HepG2 (cell line): ENCODE data around the gene ADAMTSL3. TPM values are rescaled to one million over a fixed set of nuclear protein-coding genes. Genes with fewer than 3 reads are reported as not detected.
A peak's percentile ranks its signal among the peaks of the same experiment; 100 is the strongest.

Experiments
- ATAC-seq: fragments of 200-7000 bp; cut with Tn5 transposase; 3 replicates; pipeline ENCODE4 v1.9.1; 2020; ENCODE audit warnings: mild to moderate bottlenecking, moderate library complexity
- BruUV-seq: library from RNA; stranded (reverse); fragments of 400-500 nt; replicated peaks from 2 replicates; lab custom pipeline; 2021; lab: Mats Ljungman, UMichigan
- CTCF ChIA-PET: fragments of 300-600 bp; formaldehyde crosslinking; extraction: SDS; loops from one replicate; lab custom pipeline; 2021; ENCODE audit warnings: low total read pairs, inconsistent platforms, low intra/inter-chr PET ratio; lab: Yijun Ruan, JAX
- POLR2A ChIA-PET: fragments of 350-600 bp; sonication (Branson Sonifier 250); formaldehyde crosslinking; loops from one replicate; lab custom pipeline; 2020; ENCODE audit warnings: antibody characterized with exemption, inconsistent platforms; lab: Yijun Ruan, JAX
- DNase-seq: peaks from one replicate; pipeline ENCODE4 v3.0.0-alpha.2; 2015; ENCODE audit warnings: low spot score
- FAIRE-seq: peaks from 3 replicates; lab custom pipeline; 2011; peaks lifted over from hg19 to GRCh38; lab: Jason Lieb, UNC
- H2AFZ ChIP-seq: one replicate; pipeline ENCODE4 v1.6.1; 2011; ENCODE audit warnings: low read length, inconsistent platforms
- H3K27ac ChIP-seq: fragments of 300-600 bp; 3 replicates; pipeline ENCODE4 v1.8.0; 2011; ENCODE audit warnings: mixed run types, mild to moderate bottlenecking, mixed read lengths, low read length, inconsistent platforms; ENCODE audit not compliant: insufficient read depth; ENCODE audit errors: extremely low read length
- H3K27me3 ChIP-seq, 2 experiments: fragments of 200-600 bp in 1 of 2; 2 replicates in 1 of 2; 3 replicates in 1 of 2; pipeline versions ENCODE4 v1.6.0 to v1.8.0; 2011; ENCODE audit warnings: low read length in 2 of 2, mild to moderate bottlenecking in 2 of 2, moderate library complexity in 2 of 2, inconsistent platforms in 1 of 2; ENCODE audit not compliant: insufficient read depth in 2 of 2, control insufficient read depth in 1 of 2
- H3K36me3 ChIP-seq, 2 experiments: fragments of 200-600 bp in 1 of 2; replicated peaks in 1 of 2; 2 replicates in 1 of 2; 3 replicates in 1 of 2; pipeline versions ENCODE4 v1.5.1 to v1.8.0; 2011; ENCODE audit warnings: low read length in 2 of 2, inconsistent platforms in 1 of 2; ENCODE audit not compliant: insufficient read depth in 2 of 2, control insufficient read depth in 1 of 2
- H3K4me1 ChIP-seq: 2 replicates; pipeline ENCODE4 v1.5.1; 2012; ENCODE audit warnings: low read length, inconsistent platforms; ENCODE audit not compliant: insufficient read depth
- H3K4me2 ChIP-seq: 2 replicates; pipeline ENCODE4 v1.6.0; 2011; ENCODE audit warnings: low read depth, low read length, inconsistent platforms
- H3K4me3 ChIP-seq, 3 experiments: fragments of 200-600 bp in 1 of 3; sonication (generic), shearing (Covaris generic) in 1 of 3; replicated peaks in 1 of 3; 2 replicates each; pipeline ENCODE4 v1.5.1; 2011 to 2016; ENCODE audit warnings: low read length in 3 of 3, inconsistent platforms in 2 of 3, low read depth in 2 of 3, mild to moderate bottlenecking in 2 of 3, control low read depth in 1 of 3, mixed read lengths in 1 of 3; ENCODE audit not compliant: insufficient read depth in 1 of 3
- H3K79me2 ChIP-seq: one replicate; pipeline ENCODE4 v1.6.1; 2011; ENCODE audit warnings: low read length, inconsistent platforms; ENCODE audit not compliant: insufficient read depth
- H3K9ac ChIP-seq: 2 replicates; pipeline ENCODE4 v1.6.0; 2011; ENCODE audit warnings: mild to moderate bottlenecking, low read depth, low read length, inconsistent platforms; ENCODE audit not compliant: insufficient read depth
- H3K9me3 ChIP-seq: 2 replicates; pipeline ENCODE4 v1.5.1; 2012; ENCODE audit warnings: mild to moderate bottlenecking, low read length
- H4K20me1 ChIP-seq: 2 replicates; pipeline ENCODE4 v1.6.0; 2011; ENCODE audit warnings: inconsistent platforms, mild to moderate bottlenecking, low read length, moderate library complexity; ENCODE audit not compliant: insufficient read depth
- ARNTL ChIP-seq: sonication (generic); formaldehyde crosslinking; IDR thresholded peaks from 2 replicates; pipeline ENCODE4 v1.4.0; 2020; ENCODE audit warnings: mild to moderate bottlenecking, missing genetic modification reagents
- HNF4G ChIP-seq, 2 experiments: sonication (generic) in 1 of 2; formaldehyde crosslinking in 1 of 2; IDR thresholded peaks; 2 replicates each; pipeline versions ENCODE4 v1.4.0 to v1.6.1; 2011 to 2020; ENCODE audit warnings: borderline replicate concordance in 2 of 2, low read depth in 2 of 2, mild to moderate bottlenecking in 2 of 2, low read length in 1 of 2, missing genetic modification reagents in 1 of 2, moderate library complexity in 1 of 2
- HOXD1 ChIP-seq: sonication (generic); formaldehyde crosslinking; IDR thresholded peaks from 2 replicates; pipeline ENCODE4 v1.5.0; 2020; ENCODE audit warnings: missing genetic modification reagents
- KDM6A ChIP-seq: IDR thresholded peaks from 2 replicates; pipeline ENCODE4 v1.6.1; 2016; ENCODE audit warnings: low read depth
- SALL1 ChIP-seq: sonication (generic); formaldehyde crosslinking; IDR thresholded peaks from 2 replicates; pipeline ENCODE4 v1.8.0; 2022; ENCODE audit warnings: mild to moderate bottlenecking, missing genetic modification reagents
- ZBTB1 ChIP-seq: sonication (generic); formaldehyde crosslinking; IDR thresholded peaks from 2 replicates; pipeline ENCODE4 v1.4.0; 2020; ENCODE audit warnings: missing genetic modification reagents, borderline replicate concordance
- ZFX ChIP-seq: sonication (generic); formaldehyde crosslinking; IDR thresholded peaks from 2 replicates; pipeline ENCODE4 v1.4.0; 2020; ENCODE audit warnings: mild to moderate bottlenecking, low read depth, missing genetic modification reagents, moderate library complexity
- WGBS: methylation state at CpG from one replicate; pipeline ENCODE4 v1.1.6; 2017; ENCODE audit warnings: low lambda C conversion rate; 5-methylcytosine and 5-hydroxymethylcytosine counted together
- in situ Hi-C: cut with HindIII; loops from 2 replicates; pipeline ENCODE4 v1.10.0; 2017; ENCODE audit warnings: low pct_unique_long_range_greater_than_20kb; ENCODE audit not compliant: extremely low pct_ligation_motif_present
- intact Hi-C: fragments of 100-400 bp; cut with micrococcal nuclease; formaldehyde crosslinking; loops from one replicate; pipeline ENCODE4 v1.10.0; 2022; ENCODE audit not compliant: unreplicated experiment
- polyA plus RNA-seq, 8 experiments: library from polyadenylated mRNA; depleted of rRNA in 3 of 8; stranded (reverse) in 7 of 8; unstranded in 1 of 8; fragments of >200 nt; fragmentation: Illumina TruSeq in 4 of 8; extraction: Trizol in 4 of 8; gene quantifications; 2 replicates each; pipeline versions ENCODE4 v1.2.1 to v1.2.3, GENCODE V29; 2011 to 2016; ENCODE audit warnings: low read depth in 4 of 8, missing spikeins in 1 of 8, mixed read lengths in 1 of 8; ENCODE audit not compliant: insufficient read depth in 1 of 8
- total RNA-seq, 5 experiments: library from RNA; depleted of rRNA; stranded (reverse); fragments of >200 nt; fragmentation: Illumina TruSeq; extraction: Trizol; gene quantifications; 2 replicates each; pipeline ENCODE4 v1.2.3, GENCODE V29; 2016; ENCODE audit warnings: low read depth in 1 of 5
- TF ChIP-seq, protein P1 (sequence below): sonication (generic); formaldehyde crosslinking; IDR thresholded peaks from 2 replicates; pipeline ENCODE4 v1.5.0; 2020; ENCODE audit warnings: mild to moderate bottlenecking, missing genetic modification reagents, moderate library complexity

The ADAMTSL3 gene
- total and polyA plus RNA-seq, 2 of the 13 experiments (the other 11 are each of a cell fraction or from before 2014, with no cell fraction given): 0.04 to 0.09 TPM

DNA sequence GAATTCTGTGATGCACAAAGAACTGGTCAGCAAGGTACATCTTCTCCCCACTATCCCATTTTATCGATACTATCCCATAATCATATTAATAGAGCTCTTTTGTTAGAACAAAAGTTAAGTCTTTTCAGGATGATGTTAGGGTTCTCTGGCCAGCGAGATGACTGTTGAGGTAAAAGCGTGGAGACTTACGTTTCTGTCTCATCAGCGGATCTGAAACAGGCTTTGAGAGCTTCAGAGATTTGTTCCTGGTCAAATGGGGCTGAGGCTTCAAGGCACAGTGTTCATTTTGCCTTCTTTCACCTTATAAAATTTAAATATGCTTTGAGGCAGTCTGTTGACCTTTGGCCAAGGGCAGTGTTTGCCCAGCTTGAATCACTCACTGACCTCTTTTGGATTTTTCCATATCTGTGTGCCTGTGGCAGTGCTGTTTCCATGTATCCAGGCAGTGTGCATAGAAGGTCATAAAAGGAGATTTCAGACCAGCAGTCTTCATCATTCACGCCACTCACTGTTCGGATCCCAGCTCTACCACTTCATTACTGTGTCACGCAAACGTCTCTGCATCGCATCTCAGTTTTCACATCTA lies 3.1 kb downstream of the ADAMTSL3 start (continued):
- TF ChIP-seq HNF4G (IDR thresholded peaks at IDR 0.05; ENCODE audit: borderline replicate concordance, low read depth, low read length) (peak; percentile 26; the same call in 1 of the 2 replicates), HNF4G (CRISPR knock-in tag; IDR thresholded peaks at IDR 0.05; ENCODE audit: borderline replicate concordance, low read depth) (no peak), SALL1 (CRISPR knock-in tag) (peak; percentile 27; the same call in 1 of the 2 replicates), ARNTL (CRISPR knock-in tag) (no peak), KDM6A (CRISPR knock-in tag) (no peak)

DNA sequence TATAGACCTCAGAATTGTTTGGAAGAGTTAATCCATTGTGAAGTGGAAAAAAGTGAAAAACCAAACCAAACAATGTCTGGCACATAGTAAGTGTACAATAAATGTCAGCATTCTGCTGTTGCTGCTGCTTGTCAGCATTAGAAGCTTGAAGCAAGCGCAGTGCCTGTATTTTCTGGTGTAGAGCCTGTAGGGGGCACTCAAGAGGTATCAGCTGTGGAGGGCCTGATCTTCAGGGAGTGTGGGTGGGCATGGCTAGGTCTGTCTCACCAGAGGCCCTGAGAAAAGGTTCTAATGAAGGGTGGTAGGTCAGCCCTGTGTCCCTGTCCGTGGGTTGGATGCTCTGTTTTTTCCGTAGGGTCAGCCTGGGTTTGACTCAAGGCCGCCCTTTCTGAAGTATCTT lies 3.6 kb downstream of the ADAMTSL3 start:
- FAIRE-seq: no peak
- no peak overlapping the region for H3K27ac ChIP-seq
- whole genome bisulfite sequencing: 66% methylated on average over 4 of the region's 4 CpGs

More for the DNA sequence above, 3.6 kb downstream of the ADAMTSL3 start:
- intact Hi-C loops (no loop called here), in situ Hi-C loops (no loop called here)
- ChIA-PET POLR2A (no interaction called here), CTCF (no interaction called here)
- no peak for ATAC-seq
- no peaks in the 10 kb centered on the region for H4K20me1 ChIP-seq
- no peaks in the 10 kb centered on the region for H3K9me3 ChIP-seq
- no peak for DNase-seq
- H3K27me3 ChIP-seq: peaks cover 0 to 7% of the 10 kb centered on the region in 2 experiments; a peak in 2 of 5 replicates
- H3K4me2 ChIP-seq: peak overlapping the region; percentile 48
- no peaks in the 10 kb centered on the region for H3K79me2 ChIP-seq
- H3K4me3 ChIP-seq: no peak overlapping the region
- H3K9ac ChIP-seq: no peak overlapping the region
- TF ChIP-seq HOXD1 (CRISPR knock-in tag): no peak
- TF ChIP-seq ZFX (CRISPR knock-in tag): 0 out of 2 replicates have a peak, but pooled peaks have one; percentile 14
- no peak for TF ChIP-seq ZBTB1
- TF ChIP-seq, protein P1, sequence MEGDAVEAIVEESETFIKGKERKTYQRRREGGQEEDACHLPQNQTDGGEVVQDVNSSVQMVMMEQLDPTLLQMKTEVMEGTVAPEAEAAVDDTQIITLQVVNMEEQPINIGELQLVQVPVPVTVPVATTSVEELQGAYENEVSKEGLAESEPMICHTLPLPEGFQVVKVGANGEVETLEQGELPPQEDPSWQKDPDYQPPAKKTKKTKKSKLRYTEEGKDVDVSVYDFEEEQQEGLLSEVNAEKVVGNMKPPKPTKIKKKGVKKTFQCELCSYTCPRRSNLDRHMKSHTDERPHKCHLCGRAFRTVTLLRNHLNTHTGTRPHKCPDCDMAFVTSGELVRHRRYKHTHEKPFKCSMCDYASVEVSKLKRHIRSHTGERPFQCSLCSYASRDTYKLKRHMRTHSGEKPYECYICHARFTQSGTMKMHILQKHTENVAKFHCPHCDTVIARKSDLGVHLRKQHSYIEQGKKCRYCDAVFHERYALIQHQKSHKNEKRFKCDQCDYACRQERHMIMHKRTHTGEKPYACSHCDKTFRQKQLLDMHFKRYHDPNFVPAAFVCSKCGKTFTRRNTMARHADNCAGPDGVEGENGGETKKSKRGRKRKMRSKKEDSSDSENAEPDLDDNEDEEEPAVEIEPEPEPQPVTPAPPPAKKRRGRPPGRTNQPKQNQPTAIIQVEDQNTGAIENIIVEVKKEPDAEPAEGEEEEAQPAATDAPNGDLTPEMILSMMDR (CRISPR knock-in tag): peak; percentile 51
- H3K36me3 ChIP-seq: no peaks in the 10 kb centered on the region
- no TSS peak for BruUV-seq
- peaks cover 32% of the 10 kb centered on the region for H3K4me1 ChIP-seq
- H2AFZ ChIP-seq: no peak overlapping the region
